CD14-positive monocyte (primary cell): ENCODE results near the gene KRTAP10-3. TPM values are rescaled to one million over a fixed set of nuclear protein-coding genes. Genes with fewer than 3 reads are reported as not detected.
A peak's percentile ranks its signal among the peaks of the same experiment; 100 is the strongest.
"Not testable (repeated sequence)": the region's sequence is repeated elsewhere in the genome, so short reads cannot be mapped to it uniquely, and the experiment has no call there.

Experiments used
- DNase-seq, 3 donors: peaks; one replicate each; pipeline ENCODE4 v3.0.0-alpha.2; 2011 to 2022
- H2AFZ ChIP-seq: 2 replicates; pipeline ENCODE4 v1.6.0; 2012; ENCODE audit warnings: mild to moderate bottlenecking, low read depth, low read length, inconsistent platforms; ENCODE audit not compliant: insufficient read depth, poor library complexity, severe bottlenecking
- H3K27ac ChIP-seq, 2 donors: 1 replicate in 1 of 2; 2 replicates in 1 of 2; pipeline ENCODE4 v1.5.1; 2012 to 2013; ENCODE audit warnings: low read length in 2 of 2, control low read depth in 1 of 2, inconsistent platforms in 1 of 2, low read depth in 1 of 2, mild to moderate bottlenecking in 1 of 2
- H3K27me3 ChIP-seq, 2 donors: one replicate each; pipeline versions ENCODE4 v1.6.0 to v1.6.1; 2011 to 2013; ENCODE audit warnings: low read length in 2 of 2; ENCODE audit not compliant: control insufficient read depth in 2 of 2, insufficient read depth in 2 of 2
- H3K36me3 ChIP-seq, 2 donors: replicated peaks in 1 of 2; 1 replicate in 1 of 2; 2 replicates in 1 of 2; pipeline versions ENCODE4 v1.5.1 to v1.6.1; 2012 to 2013; ENCODE audit warnings: low read length in 2 of 2, control low read depth in 1 of 2, inconsistent platforms in 1 of 2, mild to moderate bottlenecking in 1 of 2; ENCODE audit not compliant: insufficient read depth in 2 of 2, control insufficient read depth in 1 of 2
- H3K4me1 ChIP-seq, 2 donors: 1 replicate in 1 of 2; 2 replicates in 1 of 2; pipeline versions ENCODE4 v1.5.1 to v1.6.1; 2012 to 2013; ENCODE audit warnings: low read length in 2 of 2, control low read depth in 1 of 2, inconsistent platforms in 1 of 2, mild to moderate bottlenecking in 1 of 2, moderate library complexity in 1 of 2; ENCODE audit not compliant: insufficient read depth in 2 of 2, control insufficient read depth in 1 of 2
- H3K4me2 ChIP-seq: replicated peaks from 2 replicates; pipeline ENCODE3; 2012; ENCODE audit warnings: low read length, moderate library complexity, mild to moderate bottlenecking; ENCODE audit not compliant: poor library complexity, severe bottlenecking; ENCODE audit errors: extremely low read depth
- H3K4me3 ChIP-seq, 3 experiments: fragments of 200-600 bp in 1 of 3; sonication (generic) in 1 of 3; replicated peaks in 1 of 3; 1 replicate in 2 of 3; 2 replicates in 1 of 3; pipeline ENCODE4 v1.5.1; 2011 to 2013; ENCODE audit warnings: low read length in 3 of 3, mild to moderate bottlenecking in 3 of 3, control low read depth in 2 of 3, low read depth in 2 of 3, inconsistent platforms in 1 of 3, moderate library complexity in 1 of 3
- H3K79me2 ChIP-seq: 2 replicates; pipeline ENCODE4 v1.6.0; 2012; ENCODE audit warnings: mild to moderate bottlenecking, control low read depth, inconsistent platforms, low read length, moderate library complexity; ENCODE audit not compliant: insufficient read depth
- H3K9ac ChIP-seq: 2 replicates; pipeline ENCODE4 v1.6.0; 2017; ENCODE audit warnings: low read length, mild to moderate bottlenecking; ENCODE audit not compliant: insufficient read depth, poor library complexity, severe bottlenecking
- H3K9me3 ChIP-seq, 2 donors: replicated peaks in 1 of 2; 1 replicate in 1 of 2; 2 replicates in 1 of 2; pipeline versions ENCODE4 v1.5.1 to v1.6.1; 2012 to 2013; ENCODE audit warnings: low read length in 2 of 2, control low read depth in 1 of 2; ENCODE audit not compliant: control insufficient read depth in 1 of 2, insufficient read depth in 1 of 2
- H4K20me1 ChIP-seq: 2 replicates; pipeline ENCODE4 v1.6.0; 2012; ENCODE audit warnings: mild to moderate bottlenecking, low read length, control low read depth, moderate library complexity; ENCODE audit not compliant: insufficient read depth
- H3K27ac Mint-ChIP-seq, 7 donors: one replicate each; pipeline ENCODE4 v1.8.0; 2020; ENCODE audit warnings: mild to moderate bottlenecking in 7 of 7, mixed read lengths in 7 of 7, moderate library complexity in 6 of 7, inconsistent platforms in 2 of 7
- H3K27me3 Mint-ChIP-seq, 3 donors: one replicate each; pipeline ENCODE4 v1.8.0; 2021 to 2022; ENCODE audit warnings: low read depth in 3 of 3, mild to moderate bottlenecking in 3 of 3, mixed read lengths in 3 of 3, moderate library complexity in 3 of 3, inconsistent platforms in 1 of 3
- H3K36me3 Mint-ChIP-seq, 2 donors: one replicate each; pipeline ENCODE4 v1.8.0; 2020; ENCODE audit warnings: mixed read lengths in 2 of 2, inconsistent platforms in 1 of 2, mild to moderate bottlenecking in 1 of 2
- H3K4me1 Mint-ChIP-seq: one replicate; pipeline ENCODE4 v1.8.0; 2020; ENCODE audit warnings: mild to moderate bottlenecking, mixed read lengths
- H3K4me3 Mint-ChIP-seq, 2 donors: one replicate each; pipeline ENCODE4 v1.8.0; 2020; ENCODE audit warnings: mild to moderate bottlenecking in 2 of 2, mixed read lengths in 2 of 2, moderate library complexity in 1 of 2
- H3K9me3 Mint-ChIP-seq, 7 donors: one replicate each; pipeline ENCODE4 v1.8.0; 2020 to 2022; ENCODE audit warnings: mixed read lengths in 7 of 7, mild to moderate bottlenecking in 6 of 7, moderate library complexity in 6 of 7, inconsistent platforms in 2 of 7
- WGBS: methylation state at CpG from one replicate; pipeline ENCODE4 v1.1.5; 2013; ENCODE audit warnings: missing lambda C conversion rate; ENCODE audit not compliant: insufficient coverage; 5-methylcytosine and 5-hydroxymethylcytosine counted together
- intact Hi-C, 2 donors: fragments of 100-400 bp; cut with micrococcal nuclease; formaldehyde crosslinking; loops; one replicate each; pipeline versions ENCODE4 v1.15.0 to v1.15.1; 2023
- polyA plus RNA-seq, 3 donors: library from polyadenylated mRNA; depleted of rRNA in 1 of 3; unstranded in 2 of 3; stranded (reverse) in 1 of 3; fragments of 300-500 nt in 2 of 3; fragments of >200 nt in 1 of 3; fragmentation: Illumina TruSeq in 2 of 3; gene quantifications; 1 replicate in 2 of 3; 2 replicates in 1 of 3; pipeline ENCODE4 v1.2.3, GENCODE V29; 2012 to 2021
- TF ChIP-seq, protein P1 (sequence below): fragments of 200-600 bp; IDR thresholded peaks from one replicate; pipeline ENCODE4 v1.8.0; 2022; ENCODE audit warnings: antibody characterized with exemption, mild to moderate bottlenecking

KRTAP10-3 gene
- polyA plus RNA-seq, 3 donors, result not detected

DNA sequence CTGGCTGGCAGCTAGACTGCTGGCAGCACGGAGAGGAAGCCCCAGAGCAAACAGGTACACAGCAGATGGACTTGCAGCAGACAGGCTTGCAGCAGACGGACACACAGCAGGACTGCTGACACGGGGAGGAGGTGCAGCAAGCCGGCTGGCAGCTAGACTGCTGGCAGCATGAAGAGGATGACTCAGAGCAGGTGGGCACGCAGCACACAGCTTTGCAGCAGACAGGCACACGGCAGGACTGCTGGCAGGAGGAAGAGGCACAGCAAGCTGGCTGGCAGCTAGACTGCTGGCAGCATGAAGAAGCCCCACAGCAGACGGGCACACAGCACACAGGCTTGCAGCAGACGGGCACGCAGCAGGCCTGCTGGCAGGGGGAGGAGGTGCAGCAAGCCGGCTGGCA is 7.8 kb downstream of the KRTAP10-3 start:
- Histone ChIP-seq H3K4me2 (no peak overlapping the region), H2AFZ (no peak overlapping the region), H3K79me2 (no peaks in the 10 kb centered on the region), H3K36me3 (no peaks in the 10 kb centered on the region), H3K4me3 (no peak overlapping the region), H3K27ac (no peak overlapping the region), H3K4me1 (no peaks in the 10 kb centered on the region), H4K20me1 (no peaks in the 10 kb centered on the region), H3K27me3 (peaks cover 2 to 16% of the 10 kb centered on the region in 2 donors), H3K9ac (no peak overlapping the region), H3K9me3 (peaks cover 11 to 13% of the 10 kb centered on the region in 2 donors)
- no peaks in the 10 kb centered on the region for H3K4me1 Mint-ChIP-seq
- H3K36me3 Mint-ChIP-seq, result no peaks in the 10 kb centered on the region
- H3K27ac Mint-ChIP-seq, result peak overlapping the region in 1 of 7 donors; percentile 55
- 78% methylated on average over 10 of the region's 10 CpGs for WGBS
- TF ChIP-seq, protein P1, sequence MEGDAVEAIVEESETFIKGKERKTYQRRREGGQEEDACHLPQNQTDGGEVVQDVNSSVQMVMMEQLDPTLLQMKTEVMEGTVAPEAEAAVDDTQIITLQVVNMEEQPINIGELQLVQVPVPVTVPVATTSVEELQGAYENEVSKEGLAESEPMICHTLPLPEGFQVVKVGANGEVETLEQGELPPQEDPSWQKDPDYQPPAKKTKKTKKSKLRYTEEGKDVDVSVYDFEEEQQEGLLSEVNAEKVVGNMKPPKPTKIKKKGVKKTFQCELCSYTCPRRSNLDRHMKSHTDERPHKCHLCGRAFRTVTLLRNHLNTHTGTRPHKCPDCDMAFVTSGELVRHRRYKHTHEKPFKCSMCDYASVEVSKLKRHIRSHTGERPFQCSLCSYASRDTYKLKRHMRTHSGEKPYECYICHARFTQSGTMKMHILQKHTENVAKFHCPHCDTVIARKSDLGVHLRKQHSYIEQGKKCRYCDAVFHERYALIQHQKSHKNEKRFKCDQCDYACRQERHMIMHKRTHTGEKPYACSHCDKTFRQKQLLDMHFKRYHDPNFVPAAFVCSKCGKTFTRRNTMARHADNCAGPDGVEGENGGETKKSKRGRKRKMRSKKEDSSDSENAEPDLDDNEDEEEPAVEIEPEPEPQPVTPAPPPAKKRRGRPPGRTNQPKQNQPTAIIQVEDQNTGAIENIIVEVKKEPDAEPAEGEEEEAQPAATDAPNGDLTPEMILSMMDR, result no peak
- intact Hi-C loops, result no loop called here
- peaks cover 14 to 22% (median 17%) of the 10 kb centered on the region in 7 donors for H3K9me3 Mint-ChIP-seq
- peaks cover 25 to 51% (median 29%) of the 10 kb centered on the region in 3 donors for H3K27me3 Mint-ChIP-seq
- DNase-seq, result no peak
- no peak overlapping the region for H3K4me3 Mint-ChIP-seq

DNA sequence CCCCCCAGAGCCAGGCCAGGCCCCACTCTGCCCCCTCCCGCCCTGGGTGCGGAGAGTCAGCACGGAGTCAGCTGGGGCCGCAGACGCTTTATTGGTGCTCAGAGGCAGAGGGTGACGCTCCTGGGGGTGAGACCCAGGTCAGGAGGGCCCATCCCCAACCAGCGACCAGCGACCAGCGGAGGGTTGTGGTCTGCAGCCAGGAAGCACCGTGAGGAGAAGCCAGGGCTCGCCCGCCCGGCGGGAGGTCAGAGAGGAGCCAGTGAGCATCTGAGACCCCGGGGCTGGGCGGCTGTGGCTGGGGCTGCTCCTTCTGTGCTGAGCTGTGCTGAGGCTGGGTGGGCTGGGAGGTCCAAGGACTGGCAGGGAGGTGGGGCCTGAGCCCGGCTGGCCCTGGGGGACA is 8.3 kb downstream of the KRTAP10-3 start:
- H3K27ac Mint-ChIP-seq, H3K79me2 ChIP-seq, H2AFZ ChIP-seq, H3K4me1 ChIP-seq, H3K4me3 Mint-ChIP-seq, DNase-seq, H3K36me3 ChIP-seq, H3K27ac ChIP-seq, H3K4me3 ChIP-seq, H3K4me1 Mint-ChIP-seq, H3K9ac ChIP-seq, H4K20me1 ChIP-seq, H3K4me2 ChIP-seq, H3K36me3 Mint-ChIP-seq, intact Hi-C loops: not testable (repeated sequence)
- H3K9me3 ChIP-seq, result peaks cover 11 to 13% of the 10 kb centered on the region in 2 donors
- Mint-ChIP-seq H3K27me3 (peaks cover 25 to 53% (median 31%) of the 10 kb centered on the region in 3 donors), H3K9me3 (peaks cover 14 to 25% (median 19%) of the 10 kb centered on the region in 7 donors)
- H3K27me3 ChIP-seq, result peaks cover 2 to 16% of the 10 kb centered on the region in 2 donors
- WGBS, result 47% methylated on average over 9 of the region's 17 CpGs
